ENCODE data around the gene HMGCS2.
A peak's percentile ranks its signal among the peaks of the same experiment; 100 is the strongest.

The HMGCS2 gene

DNA sequence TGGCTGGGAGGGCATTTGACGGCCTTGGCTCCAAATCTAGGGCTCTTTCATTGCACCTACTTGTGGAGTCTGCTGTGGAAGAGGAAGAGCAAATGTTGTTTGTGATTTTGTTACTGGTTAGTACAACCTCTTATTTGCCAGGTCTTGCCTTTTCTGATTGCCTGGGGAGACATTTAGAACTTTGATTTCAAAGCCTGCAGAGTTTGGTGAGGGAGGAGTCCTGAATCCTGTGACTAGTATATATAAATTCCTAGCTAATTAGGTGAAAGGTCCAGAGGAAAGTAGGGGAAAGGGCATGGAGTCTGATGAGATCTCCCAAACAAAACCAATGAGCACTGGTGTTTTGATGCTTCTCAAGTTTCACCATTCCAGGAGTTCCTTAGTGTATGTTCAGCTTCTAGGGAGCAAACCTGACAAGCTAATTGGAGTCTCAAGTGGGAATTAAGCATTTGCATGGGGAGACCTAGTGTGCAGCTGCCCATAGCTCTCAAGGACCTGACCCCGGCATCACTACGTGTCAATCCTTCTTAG, 5.1 kb upstream of the HMGCS2 start:
- H3K4me3 ChIP-seq (ENCODE audit: low read length), result peak overlapping the region; percentile 4
- H3K9me3 ChIP-seq (ENCODE audit: control insufficient read depth, low read length), result no peaks in the 10 kb centered on the region
- H3K36me3 ChIP-seq (ENCODE audit: control insufficient read depth, insufficient read depth, low read length, severe bottlenecking), result no peaks in the 10 kb centered on the region
- H3K4me1 ChIP-seq (ENCODE audit: control insufficient read depth, insufficient read depth, low read length), result peaks cover 17% of the 10 kb centered on the region
- peak; percentile 65 for DNase-seq (ENCODE audit: low read depth)
- H3K27me3 ChIP-seq (replicated peaks; ENCODE audit: control insufficient read depth, insufficient read depth, low read length), result peaks cover 14% of the 10 kb centered on the region
- H3K9ac ChIP-seq (ENCODE audit: low read length), result no peak overlapping the region

DNA sequence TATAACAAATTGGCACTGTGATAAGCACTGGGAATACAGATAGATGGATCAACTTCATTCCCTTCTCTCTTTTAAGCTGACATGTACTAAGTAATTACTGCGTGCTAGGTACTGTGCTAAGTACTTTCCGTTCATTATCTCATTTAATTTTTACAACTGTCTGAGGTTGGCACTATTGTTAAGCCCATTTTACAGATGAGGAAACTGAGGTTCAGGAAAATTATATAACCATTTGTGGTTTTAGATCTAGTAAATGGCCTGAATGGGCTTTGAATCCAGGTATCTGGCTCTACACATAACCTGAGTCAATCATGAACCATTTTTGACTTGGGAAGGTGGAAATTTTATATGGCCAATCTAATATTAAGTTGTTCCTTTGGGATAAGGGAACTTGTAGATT, 3.6 kb upstream of the HMGCS2 start:
- Histone ChIP-seq H3K4me1 (ENCODE audit: control insufficient read depth, insufficient read depth, low read length) (peaks cover 19% of the 10 kb centered on the region), H3K9ac (ENCODE audit: low read length) (no peak overlapping the region), H3K9me3 (ENCODE audit: control insufficient read depth, low read length) (no peaks in the 10 kb centered on the region), H3K27me3 (replicated peaks; ENCODE audit: control insufficient read depth, insufficient read depth, low read length) (peaks cover 17% of the 10 kb centered on the region), H3K36me3 (ENCODE audit: control insufficient read depth, insufficient read depth, low read length, severe bottlenecking) (no peaks in the 10 kb centered on the region), H3K4me3 (ENCODE audit: low read length) (no peak overlapping the region)
- DNase-seq (ENCODE audit: low read depth), result no peak

GRCh38 chr1:119771770-119772169, 3.1 kb upstream of the HMGCS2 start:
- no peak overlapping the region for H3K4me3 ChIP-seq (ENCODE audit: low read length)
- H3K36me3 ChIP-seq (ENCODE audit: control insufficient read depth, insufficient read depth, low read length, severe bottlenecking), result no peaks in the 10 kb centered on the region
- peaks cover 22% of the 10 kb centered on the region for H3K27me3 ChIP-seq (replicated peaks; ENCODE audit: control insufficient read depth, insufficient read depth, low read length)
- peak; percentile 67 for DNase-seq (ENCODE audit: low read depth)
- H3K9ac ChIP-seq (ENCODE audit: low read length), result no peak overlapping the region
- peaks cover 24% of the 10 kb centered on the region for H3K4me1 ChIP-seq (ENCODE audit: control insufficient read depth, insufficient read depth, low read length)
- H3K9me3 ChIP-seq (ENCODE audit: control insufficient read depth, low read length), result no peaks in the 10 kb centered on the region

GRCh38 chr1:119771016-119771415, 2.3 kb upstream of the HMGCS2 start:
- peaks cover 32% of the 10 kb centered on the region for H3K4me1 ChIP-seq (ENCODE audit: control insufficient read depth, insufficient read depth, low read length)
- H3K9me3 ChIP-seq (ENCODE audit: control insufficient read depth, low read length), result no peaks in the 10 kb centered on the region
- no peak for DNase-seq (ENCODE audit: low read depth)
- peaks cover 22% of the 10 kb centered on the region for H3K27me3 ChIP-seq (replicated peaks; ENCODE audit: control insufficient read depth, insufficient read depth, low read length)
- H3K4me3 ChIP-seq (ENCODE audit: low read length), result no peak overlapping the region
- H3K36me3 ChIP-seq (ENCODE audit: control insufficient read depth, insufficient read depth, low read length, severe bottlenecking), result no peaks in the 10 kb centered on the region
- no peak overlapping the region for H3K9ac ChIP-seq (ENCODE audit: low read length)

DNA sequence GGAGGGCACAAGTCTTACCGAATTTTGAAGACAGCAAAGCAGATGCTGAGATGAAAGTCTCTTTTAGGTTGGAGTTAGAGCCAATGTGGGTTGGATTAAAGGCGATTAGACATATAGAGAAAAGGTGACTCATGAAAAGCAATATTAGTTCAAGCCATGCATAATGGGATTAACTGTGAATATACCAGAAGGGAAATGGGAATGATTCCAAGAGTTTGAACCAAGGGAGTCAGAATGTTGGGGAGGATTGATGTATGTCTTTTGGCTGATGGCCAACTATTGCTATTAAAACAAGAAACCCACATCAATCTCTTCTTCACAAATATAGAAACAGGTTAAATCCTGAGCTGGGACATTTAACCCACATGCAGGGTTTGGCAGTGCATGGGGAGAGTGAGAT, 1.2 kb downstream of the HMGCS2 start:
- no peaks in the 10 kb centered on the region for H3K36me3 ChIP-seq (ENCODE audit: control insufficient read depth, insufficient read depth, low read length, severe bottlenecking)
- no peak overlapping the region for H3K9ac ChIP-seq (ENCODE audit: low read length)
- DNase-seq (ENCODE audit: low read depth), result no peak
- peaks cover 22% of the 10 kb centered on the region for H3K27me3 ChIP-seq (replicated peaks; ENCODE audit: control insufficient read depth, insufficient read depth, low read length)
- H3K4me1 ChIP-seq (ENCODE audit: control insufficient read depth, insufficient read depth, low read length), result peaks cover 23% of the 10 kb centered on the region
- no peak overlapping the region for H3K4me3 ChIP-seq (ENCODE audit: low read length)
- H3K9me3 ChIP-seq (ENCODE audit: control insufficient read depth, low read length), result peaks cover 10% of the 10 kb centered on the region

- Histone ChIP-seq H3K36me3 (ENCODE audit: control insufficient read depth, insufficient read depth, low read length, severe bottlenecking) (no peaks in the 10 kb centered on the region), H3K4me1 (ENCODE audit: control insufficient read depth, insufficient read depth, low read length) (peaks cover 18% of the 10 kb centered on the region), H3K4me3 (ENCODE audit: low read length) (peak overlapping the region; percentile 33), H3K9me3 (ENCODE audit: control insufficient read depth, low read length) (peaks cover 10% of the 10 kb centered on the region), H3K9ac (ENCODE audit: low read length) (no peak overlapping the region), H3K27me3 (replicated peaks; ENCODE audit: control insufficient read depth, insufficient read depth, low read length) (peaks cover 22% of the 10 kb centered on the region)
- no peak for DNase-seq (ENCODE audit: low read depth)
These were observed 2.3 kb downstream of the HMGCS2 start for GRCh38 chr1:119766374-119766794.

- Histone ChIP-seq H3K36me3 (ENCODE audit: control insufficient read depth, insufficient read depth, low read length, severe bottlenecking) (no peaks in the 10 kb centered on the region), H3K9ac (ENCODE audit: low read length) (no peak overlapping the region)
- DNase-seq (ENCODE audit: low read depth), result no peak
These were observed 4.5 kb downstream of the HMGCS2 start for GRCh38 chr1:119764220-119764619.

DNA sequence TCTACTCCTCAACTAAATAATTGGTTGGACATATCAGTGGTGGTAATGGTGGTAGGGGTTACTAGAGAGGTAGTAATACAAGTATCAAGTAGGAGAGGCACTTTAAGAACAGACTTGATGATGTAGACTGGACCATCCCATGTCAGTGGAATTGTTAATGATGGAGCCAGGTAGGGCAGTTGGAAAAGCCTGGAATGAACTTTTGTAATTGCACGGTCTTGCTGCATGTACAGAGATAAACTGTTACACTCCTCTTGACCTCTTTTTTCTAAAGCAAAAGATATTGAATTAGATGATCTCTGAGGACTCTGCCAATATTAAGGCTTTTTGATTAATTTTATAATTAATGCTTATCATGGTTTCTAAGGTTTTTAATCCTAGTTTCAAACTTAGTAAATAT, 5.8 kb downstream of the HMGCS2 start:
- no peaks in the 10 kb centered on the region for H3K36me3 ChIP-seq (ENCODE audit: control insufficient read depth, insufficient read depth, low read length, severe bottlenecking)
- H3K4me3 ChIP-seq (ENCODE audit: low read length), result no peak overlapping the region
- H3K9me3 ChIP-seq (ENCODE audit: control insufficient read depth, low read length), result peaks cover 10% of the 10 kb centered on the region
- peaks cover 6% of the 10 kb centered on the region for H3K27me3 ChIP-seq (replicated peaks; ENCODE audit: control insufficient read depth, insufficient read depth, low read length)
- H3K9ac ChIP-seq (ENCODE audit: low read length), result no peak overlapping the region
- H3K4me1 ChIP-seq (ENCODE audit: control insufficient read depth, insufficient read depth, low read length), result peaks cover 18% of the 10 kb centered on the region
- DNase-seq (ENCODE audit: low read depth), result no peak

More at GRCh38 chr1:119764220-119764619, 4.5 kb downstream of the HMGCS2 start:
- Histone ChIP-seq H3K4me1 (ENCODE audit: control insufficient read depth, insufficient read depth, low read length) (peaks cover 18% of the 10 kb centered on the region), H3K27me3 (replicated peaks; ENCODE audit: control insufficient read depth, insufficient read depth, low read length) (peaks cover 12% of the 10 kb centered on the region), H3K9me3 (ENCODE audit: control insufficient read depth, low read length) (peaks cover 10% of the 10 kb centered on the region), H3K4me3 (ENCODE audit: low read length) (no peak overlapping the region)

GRCh38 chr1:119762409-119762808, 6.3 kb downstream of the HMGCS2 start:
- Histone ChIP-seq H3K27me3 (replicated peaks; ENCODE audit: control insufficient read depth, insufficient read depth, low read length) (peaks cover 6% of the 10 kb centered on the region), H3K9ac (ENCODE audit: low read length) (no peak overlapping the region), H3K4me1 (ENCODE audit: control insufficient read depth, insufficient read depth, low read length) (peaks cover 18% of the 10 kb centered on the region), H3K9me3 (ENCODE audit: control insufficient read depth, low read length) (peaks cover 10% of the 10 kb centered on the region), H3K36me3 (ENCODE audit: control insufficient read depth, insufficient read depth, low read length, severe bottlenecking) (no peaks in the 10 kb centered on the region), H3K4me3 (ENCODE audit: low read length) (no peak overlapping the region)
- no peak for DNase-seq (ENCODE audit: low read depth)

DNA sequence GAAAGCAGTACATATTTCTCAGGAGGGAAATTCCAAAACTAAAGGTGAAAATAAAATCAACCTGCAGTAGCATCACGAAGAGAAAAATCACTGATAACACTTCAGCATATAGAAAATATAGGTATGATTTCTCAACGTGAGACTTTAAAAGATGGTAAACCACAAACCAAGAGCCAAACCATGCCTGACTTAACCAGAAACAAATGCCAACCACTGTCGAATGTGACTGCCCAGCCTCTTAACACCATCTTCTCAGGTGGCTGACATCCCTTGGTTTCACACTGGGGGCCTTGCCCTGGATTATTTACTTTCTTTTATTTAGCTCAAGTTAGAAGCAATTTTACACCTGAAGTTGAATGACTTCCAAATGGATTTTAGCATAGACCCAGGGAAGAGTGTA, 10.1 kb downstream of the HMGCS2 start:
- DNase-seq (ENCODE audit: low read depth), result no peak
- no peaks in the 10 kb centered on the region for H3K9me3 ChIP-seq (ENCODE audit: control insufficient read depth, low read length)
- no peaks in the 10 kb centered on the region for H3K4me1 ChIP-seq (ENCODE audit: control insufficient read depth, insufficient read depth, low read length)
- no peaks in the 10 kb centered on the region for H3K36me3 ChIP-seq (ENCODE audit: control insufficient read depth, insufficient read depth, low read length, severe bottlenecking)
- no peak overlapping the region for H3K4me3 ChIP-seq (ENCODE audit: low read length)
- H3K9ac ChIP-seq (ENCODE audit: low read length), result no peak overlapping the region
- peaks cover 3% of the 10 kb centered on the region for H3K27me3 ChIP-seq (replicated peaks; ENCODE audit: control insufficient read depth, insufficient read depth, low read length)

DNA sequence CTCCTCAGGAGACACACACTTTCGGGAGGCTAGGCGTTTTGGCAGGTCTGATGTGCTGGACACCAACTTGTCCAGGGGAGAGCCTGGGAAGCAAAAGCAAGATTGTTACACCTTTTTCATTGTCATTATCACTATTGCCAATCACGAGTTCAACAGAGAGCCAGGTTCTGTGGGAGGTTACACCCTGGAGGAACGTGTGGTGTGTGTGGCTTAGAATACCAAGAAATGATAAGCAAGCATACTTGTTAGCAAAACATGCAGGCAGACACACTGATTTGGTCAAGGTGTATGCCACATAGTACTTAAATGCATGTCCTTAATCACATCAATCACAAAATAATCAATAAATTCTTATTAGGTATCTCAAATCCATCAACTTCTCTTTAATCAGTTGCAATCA, 16.1 kb downstream of the HMGCS2 start:
- Histone ChIP-seq H3K4me3 (ENCODE audit: low read length) (no peak overlapping the region), H3K9ac (ENCODE audit: low read length) (no peak overlapping the region), H3K9me3 (ENCODE audit: control insufficient read depth, low read length) (no peaks in the 10 kb centered on the region), H3K4me1 (ENCODE audit: control insufficient read depth, insufficient read depth, low read length) (peaks cover 3% of the 10 kb centered on the region), H3K36me3 (ENCODE audit: control insufficient read depth, insufficient read depth, low read length, severe bottlenecking) (no peaks in the 10 kb centered on the region), H3K27me3 (replicated peaks; ENCODE audit: control insufficient read depth, insufficient read depth, low read length) (peaks cover 3% of the 10 kb centered on the region)
- DNase-seq (ENCODE audit: low read depth), result no peak

DNA sequence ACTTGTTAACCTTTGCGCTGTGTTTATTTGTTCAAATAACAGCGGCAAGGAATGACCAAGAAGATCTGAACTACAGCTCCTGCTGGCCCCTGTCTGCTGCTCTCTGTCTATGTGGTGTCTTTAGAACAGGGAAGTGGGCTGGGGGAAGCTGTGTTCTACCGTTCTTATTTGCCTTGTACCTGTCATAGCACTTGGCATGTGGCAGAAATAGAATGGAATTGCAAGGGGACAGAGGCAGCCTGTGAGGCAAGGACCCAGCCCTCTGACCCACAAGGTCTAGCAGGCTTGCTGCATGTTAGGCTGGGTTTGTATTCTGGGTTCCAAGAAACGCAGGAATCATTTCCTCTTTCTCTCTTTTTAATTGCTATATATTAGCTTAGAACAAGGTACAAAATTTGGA, 20.7 kb downstream of the HMGCS2 start:
- peaks cover 4% of the 10 kb centered on the region for H3K36me3 ChIP-seq (ENCODE audit: control insufficient read depth, insufficient read depth, low read length, severe bottlenecking)
- no peaks in the 10 kb centered on the region for H3K27me3 ChIP-seq (replicated peaks; ENCODE audit: control insufficient read depth, insufficient read depth, low read length)
- no peaks in the 10 kb centered on the region for H3K9me3 ChIP-seq (ENCODE audit: control insufficient read depth, low read length)
- H3K4me3 ChIP-seq (ENCODE audit: low read length), result no peak overlapping the region
- peaks cover 13% of the 10 kb centered on the region for H3K4me1 ChIP-seq (ENCODE audit: control insufficient read depth, insufficient read depth, low read length)
- H3K9ac ChIP-seq (ENCODE audit: low read length), result no peak overlapping the region
- DNase-seq (ENCODE audit: low read depth), result no peak

Measured in adipocyte (in vitro differentiated cells).